IPS-NIHi7 (cell line): Measurements from ENCODE around the gene HOXA3.

ENCODE experiments used
- DNase-seq: peaks from one replicate; pipeline ENCODE4 v3.0.0; 2012; ENCODE audit warnings: mixed read lengths; ENCODE audit errors: extremely low spot score

Gene HOXA3

GRCh38 chr7:27129729-27130539, 22.4 kb downstream of the HOXA3 start:
- no peak for DNase-seq

- no peak for DNase-seq
Measured at GRCh38 chr7:27128776-27129728, 23.3 kb downstream of the HOXA3 start.

- DNase-seq, result no peak
Measured at GRCh38 chr7:27128034-27128433, 24.3 kb downstream of the HOXA3 start.

GRCh38 chr7:27126596-27127327, 25.6 kb downstream of the HOXA3 start:
- DNase-seq, result no peak

- DNase-seq, result no peak
Measured at GRCh38 chr7:27125986-27126394, 26.4 kb downstream of the HOXA3 start.

- DNase-seq, result no peak
Measured at GRCh38 chr7:27124902-27125689, 27.3 kb downstream of the HOXA3 start.

- DNase-seq, result no peak
Measured at GRCh38 chr7:27124096-27124901, 28.1 kb downstream of the HOXA3 start.

GRCh38 chr7:27123477-27124053, 28.8 kb downstream of the HOXA3 start:
- DNase-seq, result no peak

GRCh38 chr7:27123007-27123476, 29.3 kb downstream of the HOXA3 start:
- DNase-seq, result no peak

GRCh38 chr7:27122077-27122910, 30.1 kb downstream of the HOXA3 start:
- DNase-seq, result no peak

GRCh38 chr7:27121684-27122076, 30.7 kb downstream of the HOXA3 start:
- DNase-seq, result no peak

- DNase-seq, result no peak
Measured at GRCh38 chr7:27119412-27119911, 32.9 kb downstream of the HOXA3 start.

GRCh38 chr7:27118580-27118979, 33.8 kb downstream of the HOXA3 start:
- no peak for DNase-seq

GRCh38 chr7:27117887-27118491, 34.4 kb downstream of the HOXA3 start:
- no peak for DNase-seq

GRCh38 chr7:27116962-27117886, 35.2 kb downstream of the HOXA3 start:
- DNase-seq, result no peak

- no peak for DNase-seq
Measured at GRCh38 chr7:27116031-27116961, 36.1 kb downstream of the HOXA3 start.
